Measurements from ENCODE around the gene GYG1.

The GYG1 gene

DNA sequence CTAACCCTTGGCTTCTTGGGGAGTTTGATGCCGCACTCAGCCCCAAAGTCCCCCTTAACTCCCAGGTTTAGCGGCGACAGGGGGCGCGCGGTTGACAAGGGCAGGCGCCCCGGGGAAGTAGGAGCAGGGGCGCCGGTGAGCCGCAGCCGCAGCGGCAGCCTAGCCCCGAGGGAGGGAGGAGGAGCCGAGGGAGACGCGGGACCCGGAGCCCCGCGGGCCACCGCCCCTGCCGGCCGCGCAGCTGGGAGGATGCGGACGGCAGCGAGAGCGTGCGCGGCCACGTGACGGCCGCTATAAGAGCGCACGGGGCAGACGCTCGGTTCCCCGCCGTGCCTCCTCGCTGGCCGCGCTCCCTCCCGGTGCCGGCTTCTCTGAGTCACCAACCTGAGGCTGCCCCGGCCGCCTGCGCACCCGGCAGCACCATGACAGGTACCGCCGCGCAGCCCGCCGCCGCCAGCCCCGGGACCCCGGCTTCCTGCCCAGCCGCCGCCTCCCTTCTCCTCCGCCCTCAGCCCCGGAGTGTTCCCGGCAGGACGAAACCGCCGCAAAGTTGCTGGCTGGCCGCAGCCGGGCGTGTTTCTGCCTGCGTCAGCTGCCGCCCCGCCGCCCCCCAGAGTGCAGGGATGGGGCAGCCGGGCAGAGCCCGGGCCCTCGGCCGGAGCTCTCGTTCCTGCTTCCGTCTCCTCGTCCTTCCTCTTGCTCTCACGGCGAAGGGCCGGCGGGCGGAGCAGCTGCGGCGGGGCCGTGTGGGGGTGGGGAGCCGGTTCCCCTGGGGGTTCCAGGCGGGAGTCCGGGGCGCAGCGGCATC lies at the start of gene GYG1:
Gene GYG1 (plus strand): TSS at position 322 of the 808 bp plus-strand sequence. CDS start 101 bp downstream, at position 423.
- H3K36me3 ChIP-seq (ENCODE audit: insufficient read depth, low read length), result peaks cover 25% of the 10 kb centered on the region
- no peaks in the 10 kb centered on the region for H3K27me3 ChIP-seq (ENCODE audit: control insufficient read depth in 1 of 2, insufficient read depth in 2 of 2, low read length in 2 of 2)
- H3K27ac ChIP-seq (ENCODE audit: low read depth, low read length), result peak within 1 kb of the TSS; percentile 93
- peak within 1 kb of the TSS; percentile 73 for H3K9ac ChIP-seq (ENCODE audit: low read length)
- H3K4me1 ChIP-seq (ENCODE audit: insufficient read depth, low read length), result peaks cover 35% of the 10 kb centered on the region
- H3K4me3 ChIP-seq (ENCODE audit: low read depth in 1 of 2, low read length in 2 of 2), result peak within 1 kb of the TSS; percentile 64 to 89
- no peaks in the 10 kb centered on the region for H3K9me3 ChIP-seq (ENCODE audit: low read length)

- Histone ChIP-seq H3K4me3 (ENCODE audit: low read depth in 1 of 2, low read length in 2 of 2) (no peak overlapping the region), H3K27ac (ENCODE audit: low read depth, low read length) (no peak overlapping the region), H3K9ac (ENCODE audit: low read length) (no peak overlapping the region), H3K9me3 (ENCODE audit: low read length) (no peaks in the 10 kb centered on the region), H3K27me3 (ENCODE audit: control insufficient read depth in 1 of 2, insufficient read depth in 2 of 2, low read length in 2 of 2) (no peaks in the 10 kb centered on the region), H3K4me1 (ENCODE audit: insufficient read depth, low read length) (peaks cover 9% of the 10 kb centered on the region), H3K36me3 (ENCODE audit: insufficient read depth, low read length) (no peaks in the 10 kb centered on the region)
Observed at GRCh38 chr3:148943506-148944205, 47.7 kb upstream of the GYG1 start.

- Histone ChIP-seq H3K9me3 (ENCODE audit: low read length) (no peaks in the 10 kb centered on the region), H3K4me3 (ENCODE audit: low read depth in 1 of 2, low read length in 2 of 2) (no peak overlapping the region), H3K36me3 (ENCODE audit: insufficient read depth, low read length) (no peaks in the 10 kb centered on the region), H3K27ac (ENCODE audit: low read depth, low read length) (no peak overlapping the region), H3K9ac (ENCODE audit: low read length) (no peak overlapping the region), H3K4me1 (ENCODE audit: insufficient read depth, low read length) (peaks cover 18% of the 10 kb centered on the region), H3K27me3 (ENCODE audit: control insufficient read depth in 1 of 2, insufficient read depth in 2 of 2, low read length in 2 of 2) (no peaks in the 10 kb centered on the region)
Observed at GRCh38 chr3:148945116-148945515, 46.2 kb upstream of the GYG1 start.

- peaks cover 31% of the 10 kb centered on the region for H3K4me1 ChIP-seq (ENCODE audit: insufficient read depth, low read length)
- peak overlapping the region; percentile 56 for H3K27ac ChIP-seq (ENCODE audit: low read depth, low read length)
- peaks cover 4% of the 10 kb centered on the region for H3K9me3 ChIP-seq (ENCODE audit: low read length)
- H3K4me3 ChIP-seq (ENCODE audit: low read depth in 1 of 2, low read length in 2 of 2), result no peak overlapping the region
- H3K36me3 ChIP-seq (ENCODE audit: insufficient read depth, low read length), result no peaks in the 10 kb centered on the region
- H3K27me3 ChIP-seq (ENCODE audit: control insufficient read depth in 1 of 2, insufficient read depth in 2 of 2, low read length in 2 of 2), result no peaks in the 10 kb centered on the region
- no peak overlapping the region for H3K9ac ChIP-seq (ENCODE audit: low read length)
Observed at GRCh38 chr3:148948913-148949657, 42.3 kb upstream of the GYG1 start.

DNA sequence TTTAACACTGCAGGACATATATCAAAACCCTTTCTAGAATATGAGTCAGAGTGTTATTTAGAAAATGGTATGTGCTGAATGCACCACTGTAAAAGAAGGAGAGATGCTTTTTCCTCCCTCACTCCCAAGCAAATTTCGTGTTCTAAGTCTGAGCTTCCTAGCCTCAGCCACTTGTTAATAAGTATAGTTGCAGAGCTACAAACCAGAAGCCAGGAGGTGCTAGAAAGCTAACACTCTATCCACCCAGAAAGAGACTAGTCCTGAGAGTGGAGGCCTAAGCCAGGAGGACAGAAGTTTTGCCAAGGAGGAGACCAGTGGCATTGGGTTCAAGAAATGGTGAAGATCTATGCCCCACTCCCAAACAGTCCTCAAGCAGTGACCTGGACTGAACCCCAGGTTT lies 40.5 kb upstream of the GYG1 start:
- Histone ChIP-seq H3K9me3 (ENCODE audit: low read length) (peaks cover 4% of the 10 kb centered on the region), H3K36me3 (ENCODE audit: insufficient read depth, low read length) (no peaks in the 10 kb centered on the region), H3K9ac (ENCODE audit: low read length) (peak overlapping the region; percentile 13), H3K27ac (ENCODE audit: low read depth, low read length) (peak overlapping the region; percentile 49), H3K27me3 (ENCODE audit: control insufficient read depth in 1 of 2, insufficient read depth in 2 of 2, low read length in 2 of 2) (no peaks in the 10 kb centered on the region), H3K4me1 (ENCODE audit: insufficient read depth, low read length) (peaks cover 40% of the 10 kb centered on the region), H3K4me3 (ENCODE audit: low read depth in 1 of 2, low read length in 2 of 2) (peak overlapping the region in 1 of 2 donors; percentile 15)

GRCh38 chr3:148951599-148952361 lies 39.6 kb upstream of the GYG1 start:
- Histone ChIP-seq H3K36me3 (ENCODE audit: insufficient read depth, low read length) (no peaks in the 10 kb centered on the region), H3K27me3 (ENCODE audit: control insufficient read depth in 1 of 2, insufficient read depth in 2 of 2, low read length in 2 of 2) (no peaks in the 10 kb centered on the region), H3K27ac (ENCODE audit: low read depth, low read length) (peak overlapping the region; percentile 45), H3K9ac (ENCODE audit: low read length) (peak overlapping the region; percentile 13), H3K4me3 (ENCODE audit: low read depth in 1 of 2, low read length in 2 of 2) (no peak overlapping the region), H3K4me1 (ENCODE audit: insufficient read depth, low read length) (peaks cover 47% of the 10 kb centered on the region), H3K9me3 (ENCODE audit: low read length) (peaks cover 4% of the 10 kb centered on the region)

- Histone ChIP-seq H3K4me3 (ENCODE audit: low read depth in 1 of 2, low read length in 2 of 2) (no peak overlapping the region), H3K27ac (ENCODE audit: low read depth, low read length) (no peak overlapping the region), H3K4me1 (ENCODE audit: insufficient read depth, low read length) (peaks cover 51% of the 10 kb centered on the region), H3K9ac (ENCODE audit: low read length) (no peak overlapping the region), H3K9me3 (ENCODE audit: low read length) (peaks cover 4% of the 10 kb centered on the region), H3K36me3 (ENCODE audit: insufficient read depth, low read length) (no peaks in the 10 kb centered on the region), H3K27me3 (ENCODE audit: control insufficient read depth in 1 of 2, insufficient read depth in 2 of 2, low read length in 2 of 2) (no peaks in the 10 kb centered on the region)
Observed at GRCh38 chr3:148953094-148953493, 38.2 kb upstream of the GYG1 start.

DNA sequence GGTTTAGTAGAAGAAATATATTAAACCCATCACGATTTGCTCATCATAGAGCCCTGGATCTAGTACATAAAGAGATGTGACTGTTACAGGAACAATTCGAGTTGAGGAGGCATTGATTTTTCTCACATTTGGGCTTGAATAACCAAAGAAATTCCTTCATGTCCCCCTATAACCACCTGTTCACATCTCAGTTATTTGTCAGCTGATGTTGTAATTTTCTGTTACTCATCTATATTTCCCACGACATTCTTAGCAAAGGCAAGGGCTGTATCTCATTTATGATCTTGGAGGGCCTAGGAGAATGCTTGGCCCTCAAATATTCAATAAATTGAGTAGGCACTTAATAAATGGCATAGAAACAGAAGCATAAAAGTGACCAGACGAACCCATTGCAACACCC lies 36.4 kb upstream of the GYG1 start:
- Histone ChIP-seq H3K27me3 (ENCODE audit: control insufficient read depth in 1 of 2, insufficient read depth in 2 of 2, low read length in 2 of 2) (no peaks in the 10 kb centered on the region), H3K9me3 (ENCODE audit: low read length) (peaks cover 4% of the 10 kb centered on the region), H3K36me3 (ENCODE audit: insufficient read depth, low read length) (no peaks in the 10 kb centered on the region), H3K9ac (ENCODE audit: low read length) (no peak overlapping the region), H3K27ac (ENCODE audit: low read depth, low read length) (peak overlapping the region; percentile 45), H3K4me1 (ENCODE audit: insufficient read depth, low read length) (peaks cover 38% of the 10 kb centered on the region), H3K4me3 (ENCODE audit: low read depth in 1 of 2, low read length in 2 of 2) (no peak overlapping the region)

DNA sequence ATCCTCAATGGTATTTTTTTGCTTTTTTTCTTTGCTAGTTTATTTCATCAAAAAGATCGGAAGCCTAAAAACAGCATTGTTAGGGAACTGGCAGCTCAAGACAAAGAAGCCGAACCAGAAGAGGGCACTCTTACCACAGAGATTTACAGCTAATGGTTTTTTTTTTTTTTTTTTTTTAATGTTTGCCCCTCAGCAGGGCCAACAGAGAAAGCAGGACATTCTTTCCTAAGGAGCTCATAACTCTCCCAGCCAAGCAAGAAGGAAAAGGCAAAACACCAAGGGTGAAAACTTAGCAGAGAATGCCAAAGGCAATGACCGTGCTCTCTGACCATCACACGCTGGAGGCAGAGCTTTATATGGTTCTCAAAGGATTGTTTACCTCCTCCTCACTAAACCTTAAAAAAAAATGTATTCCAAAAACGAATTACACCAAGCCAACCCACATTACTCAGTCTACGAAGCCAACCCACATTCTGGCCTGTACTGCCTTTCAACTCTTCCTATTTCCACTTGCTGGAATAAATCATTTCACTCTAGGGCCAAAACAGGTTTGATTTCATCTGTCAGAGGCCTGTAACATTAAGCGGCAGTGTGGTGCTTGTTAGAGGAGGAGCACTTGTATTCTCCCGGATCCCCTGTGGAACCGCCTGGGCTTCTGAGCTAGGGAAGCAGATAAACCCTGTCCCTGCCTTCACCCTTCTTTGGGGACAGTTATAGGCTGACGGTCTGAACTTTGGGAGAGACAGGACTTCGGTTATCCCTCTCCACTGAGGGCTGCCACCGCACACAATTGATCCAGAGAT lies 35.6 kb upstream of the GYG1 start:
- no peaks in the 10 kb centered on the region for H3K27me3 ChIP-seq (ENCODE audit: control insufficient read depth in 1 of 2, insufficient read depth in 2 of 2, low read length in 2 of 2)
- peak overlapping the region; percentile 1 for H3K9ac ChIP-seq (ENCODE audit: low read length)
- H3K4me3 ChIP-seq (ENCODE audit: low read depth in 1 of 2, low read length in 2 of 2), result no peak overlapping the region
- H3K27ac ChIP-seq (ENCODE audit: low read depth, low read length), result peak overlapping the region; percentile 64
- peaks cover 33% of the 10 kb centered on the region for H3K4me1 ChIP-seq (ENCODE audit: insufficient read depth, low read length)
- H3K36me3 ChIP-seq (ENCODE audit: insufficient read depth, low read length), result no peaks in the 10 kb centered on the region
- H3K9me3 ChIP-seq (ENCODE audit: low read length), result peaks cover 4% of the 10 kb centered on the region

DNA sequence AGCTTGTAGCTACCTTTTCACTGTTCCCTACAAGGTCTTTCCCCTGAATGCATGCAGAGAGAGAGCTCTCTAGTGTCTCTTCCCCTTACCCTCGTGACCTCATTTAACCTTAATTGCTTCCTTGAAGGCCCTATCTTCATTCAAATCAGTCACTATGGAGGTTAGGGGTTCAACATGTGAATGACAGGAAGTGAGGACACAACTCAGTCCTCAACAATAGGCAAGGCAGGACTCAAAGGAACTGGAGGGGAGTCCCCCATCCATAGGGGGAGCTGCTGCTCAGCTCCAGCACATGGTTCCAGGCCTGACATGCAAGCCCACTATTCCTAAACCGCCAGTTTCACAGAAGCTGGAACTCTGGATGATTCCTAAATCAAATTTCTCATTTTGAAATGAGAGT lies 33.8 kb upstream of the GYG1 start:
- peaks cover 26% of the 10 kb centered on the region for H3K4me1 ChIP-seq (ENCODE audit: insufficient read depth, low read length)
- no peak overlapping the region for H3K4me3 ChIP-seq (ENCODE audit: low read depth in 1 of 2, low read length in 2 of 2)
- no peak overlapping the region for H3K9ac ChIP-seq (ENCODE audit: low read length)
- H3K27ac ChIP-seq (ENCODE audit: low read depth, low read length), result no peak overlapping the region
- no peaks in the 10 kb centered on the region for H3K9me3 ChIP-seq (ENCODE audit: low read length)
- H3K36me3 ChIP-seq (ENCODE audit: insufficient read depth, low read length), result no peaks in the 10 kb centered on the region
- H3K27me3 ChIP-seq (ENCODE audit: control insufficient read depth in 1 of 2, insufficient read depth in 2 of 2, low read length in 2 of 2), result no peaks in the 10 kb centered on the region
